ENCODE measurements around the gene SERPINF2.
"Not testable (repeated sequence)": the region's sequence is repeated elsewhere in the genome, so short reads cannot be mapped to it uniquely, and the experiment has no call there.

The SERPINF2 gene

DNA sequence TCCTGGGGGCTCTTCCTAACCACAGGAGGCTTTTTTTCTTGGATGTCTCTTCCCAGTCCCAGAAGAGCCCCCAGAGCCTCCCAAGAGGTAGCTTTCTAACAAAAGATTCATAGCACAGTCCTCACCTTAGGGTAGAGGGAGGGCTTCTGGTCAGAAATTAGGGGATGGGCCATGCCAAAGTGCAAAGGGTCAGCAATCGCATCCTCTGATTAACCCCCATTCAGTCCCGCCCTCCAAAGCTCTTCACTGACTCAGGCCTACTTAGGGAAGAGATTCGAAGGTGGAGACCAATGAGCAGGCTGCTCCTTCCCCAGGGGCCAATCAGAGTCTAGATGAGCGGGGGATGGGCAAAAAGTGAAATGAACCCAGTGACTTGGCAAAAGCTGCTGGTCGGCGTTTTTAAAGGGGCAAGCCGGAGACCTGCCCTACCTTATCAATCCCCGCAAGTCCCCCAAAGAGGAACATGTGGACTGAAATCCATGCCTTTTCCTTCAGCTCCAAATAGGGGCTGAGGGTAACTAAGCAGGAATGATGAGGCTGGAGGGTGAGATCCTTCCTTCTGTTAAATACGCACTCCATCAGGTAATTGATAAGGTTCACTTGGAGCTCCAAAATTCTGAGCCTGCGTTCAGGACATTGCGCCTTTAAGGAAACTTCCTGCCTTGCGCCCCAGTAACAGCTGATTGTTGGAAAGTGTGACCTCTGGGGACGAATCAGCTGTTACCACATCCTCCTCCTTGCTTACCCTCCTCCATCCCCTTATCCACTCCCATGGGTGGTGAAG lies 25.6 kb upstream of the SERPINF2 start:
- DNase-seq = peak; percentile 92

GRCh38 chr17:1718362-1719165 lies 24.1 kb upstream of the SERPINF2 start:
- DNase-seq = no peak

DNA sequence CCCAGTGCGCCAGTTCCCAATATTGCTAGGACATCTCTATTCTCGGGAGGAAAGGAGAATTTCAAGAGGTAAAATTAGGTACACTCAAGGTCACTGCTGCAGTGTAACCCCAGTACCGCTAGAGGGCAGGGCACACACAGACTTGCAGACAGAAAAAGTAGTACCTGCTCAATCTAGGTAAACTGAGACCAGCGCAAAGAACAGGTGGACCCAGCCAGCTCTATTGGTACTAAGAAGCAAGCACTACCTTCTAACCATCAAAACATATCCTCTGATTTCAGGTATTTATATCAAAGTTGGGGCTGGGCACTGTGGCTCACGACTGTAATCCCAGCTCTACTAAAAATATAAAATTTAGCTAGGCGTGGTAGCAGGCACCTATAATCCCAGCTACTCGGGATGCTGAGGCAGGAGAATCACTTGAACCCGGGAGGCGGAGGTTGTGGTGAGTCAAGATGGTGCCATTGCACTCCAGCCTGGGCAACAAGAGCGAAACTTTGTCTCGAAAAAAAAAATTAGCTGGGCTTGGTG lies 21.8 kb upstream of the SERPINF2 start:
- DNase-seq = no peak

DNA sequence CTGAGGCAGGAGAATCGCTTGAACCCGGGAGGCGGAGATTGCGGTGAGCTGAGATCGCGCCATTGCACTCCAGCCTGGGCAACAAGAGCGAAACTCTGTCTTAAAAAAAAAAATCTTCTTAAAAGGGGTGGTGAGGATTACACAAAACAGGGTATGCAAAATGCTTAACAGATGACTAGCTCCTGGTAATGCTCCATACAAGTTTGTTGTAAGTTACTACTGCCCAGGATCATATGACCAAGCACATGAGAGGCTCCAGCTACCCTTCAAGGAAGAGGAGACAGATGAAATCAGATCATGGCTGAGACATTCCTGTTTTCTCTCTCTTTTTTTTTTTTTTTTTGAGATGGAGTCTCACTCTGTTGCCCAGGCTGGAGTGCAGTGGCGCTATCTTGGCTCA lies 20.6 kb upstream of the SERPINF2 start:
- DNase-seq = not testable (repeated sequence)

DNA sequence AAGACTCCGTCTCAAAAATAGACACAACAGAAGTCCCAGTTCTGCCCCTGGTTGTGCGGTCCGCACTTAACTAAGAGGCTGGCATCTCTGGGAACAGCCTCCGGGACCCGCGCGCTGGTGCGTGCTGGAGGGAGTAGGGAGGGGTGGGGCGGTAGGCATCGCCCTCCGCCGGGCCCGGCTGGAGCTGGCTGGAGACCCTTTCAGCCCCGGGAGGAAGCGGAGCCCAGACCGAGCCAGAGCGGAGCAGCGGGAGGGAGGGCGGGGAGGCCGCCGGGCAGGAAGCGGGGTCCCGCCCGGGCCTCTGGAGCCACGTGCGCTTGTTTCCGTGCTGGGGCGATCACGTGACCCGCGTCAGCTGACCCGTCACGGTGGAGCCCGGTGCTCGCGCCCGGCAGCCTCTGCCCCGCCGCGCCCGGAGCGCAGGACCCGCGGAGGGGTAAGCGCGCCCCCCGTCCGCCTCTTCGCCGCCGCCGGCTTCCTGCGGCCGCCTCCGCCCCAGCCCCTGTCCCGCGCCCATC lies 18.3 kb upstream of the SERPINF2 start, which contains the start of gene WDR81:
Gene WDR81, plus strand, starts transcription at position 354 of the 518 bp plus-strand sequence. CDS start 256 bp downstream, outside the sequence.
- no peak for DNase-seq

DNA sequence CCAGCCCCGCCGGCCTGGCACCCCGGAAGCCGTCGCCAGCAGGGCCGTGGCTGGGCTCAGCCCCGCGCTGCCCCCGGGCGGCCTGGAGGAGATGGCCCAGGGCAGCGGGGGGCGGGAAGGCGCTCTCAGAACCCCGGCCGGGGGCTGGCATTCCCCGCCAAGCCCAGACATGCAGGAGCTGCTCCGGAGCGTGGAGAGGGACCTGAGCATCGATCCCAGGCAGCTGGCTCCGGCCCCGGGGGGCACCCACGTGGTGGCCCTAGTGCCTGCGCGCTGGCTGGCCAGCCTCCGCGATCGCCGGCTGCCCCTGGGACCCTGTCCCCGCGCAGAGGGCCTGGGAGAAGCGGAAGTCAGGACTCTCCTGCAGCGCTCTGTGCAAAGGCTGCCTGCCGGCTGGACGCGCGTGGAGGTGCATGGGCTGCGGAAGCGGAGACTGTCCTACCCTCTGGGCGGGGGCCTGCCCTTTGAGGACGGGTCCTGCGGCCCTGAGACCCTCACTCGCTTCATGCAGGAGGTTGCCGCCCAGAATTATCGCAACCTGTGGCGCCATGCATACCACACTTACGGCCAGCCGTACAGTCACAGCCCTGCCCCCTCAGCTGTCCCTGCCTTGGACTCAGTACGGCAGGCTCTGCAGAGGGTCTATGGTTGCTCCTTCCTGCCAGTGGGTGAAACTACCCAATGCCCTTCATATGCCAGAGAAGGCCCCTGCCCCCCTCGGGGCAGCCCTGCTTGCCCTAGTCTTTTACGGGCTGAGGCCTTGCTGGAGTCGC lies 17.6 kb upstream of the SERPINF2 start:
- DNase-seq = no peak

GRCh38 chr17:1725642-1726511 lies 16.8 kb upstream of the SERPINF2 start:
- no peak for DNase-seq

GRCh38 chr17:1726626-1727257 lies 15.9 kb upstream of the SERPINF2 start:
- no peak for DNase-seq

DNA sequence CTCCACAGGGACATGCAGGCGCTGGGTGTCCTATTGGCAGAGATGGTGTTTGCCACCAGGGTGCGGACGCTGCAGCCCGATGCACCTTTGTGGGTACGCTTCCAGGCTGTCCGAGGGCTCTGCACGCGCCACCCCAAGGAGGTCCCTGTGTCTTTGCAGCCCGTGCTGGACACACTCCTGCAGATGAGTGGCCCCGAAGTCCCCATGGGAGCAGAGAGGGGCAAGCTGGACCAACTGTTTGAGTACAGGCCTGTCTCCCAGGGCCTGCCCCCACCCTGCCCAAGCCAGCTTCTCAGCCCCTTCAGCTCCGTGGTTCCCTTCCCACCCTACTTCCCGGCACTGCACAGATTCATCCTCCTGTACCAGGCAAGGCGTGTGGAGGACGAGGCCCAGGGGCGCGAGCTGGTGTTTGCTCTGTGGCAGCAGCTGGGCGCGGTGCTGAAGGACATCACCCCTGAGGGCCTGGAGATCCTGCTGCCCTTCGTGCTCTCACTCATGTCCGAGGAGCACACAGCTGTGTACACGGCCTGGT lies 15.3 kb upstream of the SERPINF2 start:
- no peak for DNase-seq

- DNase-seq = no peak
These were observed 14.6 kb upstream of the SERPINF2 start for GRCh38 chr17:1727876-1728630.

GRCh38 chr17:1729966-1730325 lies 12.7 kb upstream of the SERPINF2 start:
- DNase-seq = no peak

- no peak for DNase-seq
These were observed 12.1 kb upstream of the SERPINF2 start for GRCh38 chr17:1730326-1731193.

GRCh38 chr17:1731194-1731506 lies 11.5 kb upstream of the SERPINF2 start:
- DNase-seq = no peak

DNA sequence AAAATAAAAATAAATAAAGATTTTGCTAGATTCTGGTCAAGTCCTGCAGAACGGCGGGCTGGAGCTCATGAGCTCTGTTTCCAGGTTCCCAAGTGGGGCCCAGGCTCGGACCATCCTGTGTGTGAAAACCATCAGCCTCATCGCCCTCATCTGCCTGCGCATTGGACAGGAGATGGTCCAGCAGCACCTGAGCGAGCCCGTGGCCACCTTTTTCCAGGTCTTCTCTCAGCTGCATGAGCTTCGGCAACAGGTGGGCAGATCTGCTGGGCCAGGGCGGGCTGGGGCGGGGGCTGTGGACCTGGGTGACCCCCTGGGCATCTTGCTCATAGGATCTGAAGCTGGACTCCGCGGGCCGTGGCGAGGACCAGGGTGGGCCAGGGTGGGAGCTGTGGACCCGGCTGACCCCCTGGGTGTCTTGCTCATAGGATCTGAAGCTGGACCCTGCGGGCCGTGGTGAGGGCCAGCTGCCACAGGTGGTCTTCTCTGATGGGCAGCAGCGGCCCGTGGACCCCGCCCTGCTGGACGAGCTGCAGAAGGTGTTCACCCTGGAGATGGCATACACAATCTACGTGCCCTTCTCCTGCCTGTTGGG lies 10.3 kb upstream of the SERPINF2 start:
- DNase-seq = no peak

- DNase-seq = no peak
These were observed 9.8 kb upstream of the SERPINF2 start for GRCh38 chr17:1732833-1733321.

GRCh38 chr17:1733759-1734158 lies 8.9 kb upstream of the SERPINF2 start:
- no peak for DNase-seq

DNA sequence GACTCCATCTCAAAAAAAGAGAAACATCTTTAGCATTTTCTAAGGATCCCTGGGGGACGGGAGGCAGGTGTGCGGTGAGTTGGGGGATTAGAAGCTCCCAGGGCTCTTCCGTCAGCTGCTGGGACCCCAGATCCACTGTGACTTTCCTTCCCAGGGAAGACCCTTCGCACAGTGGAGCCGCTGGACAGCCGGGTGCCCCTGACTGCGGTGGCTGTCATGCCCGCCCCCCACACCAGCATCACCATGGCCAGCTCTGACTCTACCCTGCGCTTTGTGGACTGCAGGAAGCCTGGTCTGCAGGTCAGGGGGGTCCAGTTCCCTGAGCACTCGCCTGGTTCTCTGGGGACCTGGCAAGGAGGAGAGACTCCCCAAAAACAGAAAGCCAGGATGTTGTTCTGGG lies 7.3 kb upstream of the SERPINF2 start:
- no peak for DNase-seq

- DNase-seq = no peak
These were observed 6.8 kb upstream of the SERPINF2 start for GRCh38 chr17:1735834-1736347.

All from DMS153 (cell line).